ENCODE data around the gene ABCC8.

Gene ABCC8

DNA sequence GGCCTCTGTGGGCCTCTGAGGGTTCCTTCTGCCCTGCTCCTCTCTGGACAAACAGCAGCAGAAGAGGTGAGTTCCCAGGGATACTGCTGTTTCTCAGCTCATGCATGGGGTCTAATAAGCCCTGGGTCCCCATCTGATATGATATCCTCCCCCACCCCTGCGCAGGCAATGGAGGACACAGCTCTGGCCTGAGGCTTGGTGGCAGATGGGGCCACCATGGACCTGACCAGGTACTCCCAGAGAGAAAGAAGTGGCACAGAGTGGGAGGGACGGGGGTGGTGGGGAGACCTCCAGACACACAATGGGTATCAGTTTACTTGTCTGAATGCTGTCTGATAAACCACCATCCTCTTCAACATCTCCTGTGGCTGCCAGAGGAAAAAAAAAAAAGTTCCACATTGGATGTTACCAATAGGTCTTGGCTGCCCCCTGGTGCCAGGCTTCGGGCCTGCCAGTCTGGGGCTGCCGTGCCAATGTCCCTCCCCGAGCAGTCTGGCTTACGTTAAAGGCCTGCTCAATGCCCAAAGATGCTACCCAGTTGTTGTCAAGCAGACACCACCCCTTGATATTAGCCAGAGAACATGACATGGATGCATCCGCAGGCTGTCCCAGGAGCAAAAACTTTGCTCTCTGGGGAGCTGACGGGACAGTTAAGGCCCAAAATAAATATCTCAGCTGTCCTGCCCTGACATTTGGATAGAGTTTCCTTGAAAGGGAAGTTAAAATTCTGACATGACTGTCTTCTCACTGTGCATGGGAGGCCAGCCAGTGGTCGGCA lies 27.9 kb upstream of the ABCC8 start:
- no peak for FAIRE-seq

DNA sequence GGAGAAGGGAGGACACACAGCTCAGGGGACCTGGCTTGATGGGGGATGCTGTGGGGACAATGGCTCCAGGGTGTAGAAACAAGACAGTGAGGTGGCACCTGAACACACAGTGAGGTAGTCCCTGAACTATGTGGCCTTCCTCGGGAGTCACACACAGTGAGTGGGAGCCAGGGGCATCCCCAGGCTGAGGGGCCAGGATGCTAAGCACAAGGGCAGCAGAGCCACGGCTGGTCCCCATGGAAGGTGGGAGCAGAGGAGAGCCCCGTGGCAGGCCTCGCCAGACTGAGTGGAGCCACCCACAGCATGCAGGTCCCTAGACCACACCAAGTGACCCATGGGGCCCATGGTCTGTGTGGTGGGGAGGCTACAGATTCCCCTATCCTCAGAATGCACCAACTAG lies 26.0 kb upstream of the ABCC8 start:
- no peak for FAIRE-seq

DNA sequence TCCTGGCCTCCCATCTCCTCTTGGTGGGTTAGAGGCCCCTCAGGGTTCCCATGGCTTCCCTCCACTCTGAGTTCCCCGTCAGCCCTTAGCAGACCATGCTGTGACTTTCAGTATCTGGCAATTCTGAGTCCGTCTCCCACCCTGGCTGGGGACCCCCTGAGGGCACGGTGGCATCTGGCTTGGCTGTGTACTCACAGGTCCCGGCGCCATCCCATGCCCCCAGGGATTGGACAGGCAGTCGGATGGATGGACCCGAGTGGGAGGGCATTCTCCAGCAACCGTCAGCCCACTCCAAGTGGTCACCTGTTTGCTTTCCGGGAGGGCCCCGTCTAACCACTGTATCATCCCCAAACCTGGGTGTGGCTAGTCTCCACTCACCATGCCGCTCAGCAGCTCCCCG lies 24.0 kb upstream of the ABCC8 start:
- FAIRE-seq = no peak

DNA sequence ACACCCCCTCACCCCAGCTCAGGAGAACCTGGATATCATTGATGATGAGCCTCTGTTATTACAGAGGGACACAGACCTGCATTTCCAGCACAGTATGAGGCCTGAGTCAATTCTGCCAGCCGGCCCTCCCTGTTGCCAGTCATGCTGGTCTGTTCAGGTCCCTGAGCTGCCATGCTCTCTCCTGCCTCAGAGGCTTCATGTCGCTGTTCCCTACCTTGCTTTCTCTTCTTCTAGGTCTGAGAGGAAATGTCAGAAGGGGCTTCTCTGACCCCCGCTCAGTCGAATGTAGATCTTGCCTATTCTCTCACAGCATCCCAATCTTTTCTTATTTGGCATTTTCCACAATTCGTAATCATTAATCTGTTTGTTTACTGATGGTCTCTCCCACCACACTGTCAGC lies 21.8 kb upstream of the ABCC8 start:
- FAIRE-seq = no peak

DNA sequence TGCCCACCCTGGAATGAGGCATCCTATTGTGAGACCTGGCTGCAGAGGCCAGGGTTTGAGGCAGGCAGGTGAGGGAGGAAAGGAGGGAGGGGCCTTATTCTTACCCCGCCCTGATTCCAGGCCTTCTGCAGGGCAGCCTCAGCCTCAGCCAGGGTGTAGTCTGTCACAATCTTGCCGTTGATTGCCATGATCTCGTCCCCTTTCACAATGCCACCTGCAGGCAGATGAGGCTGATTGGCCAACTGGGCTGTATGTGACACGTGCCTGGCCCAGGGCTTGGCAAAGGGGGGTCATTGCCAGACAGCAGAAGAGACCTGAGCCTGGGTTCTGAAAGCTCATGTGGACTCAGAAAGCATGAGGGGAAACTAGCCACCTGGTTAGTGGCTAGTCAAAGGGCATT lies 21.4 kb upstream of the ABCC8 start:
- FAIRE-seq = no peak

DNA sequence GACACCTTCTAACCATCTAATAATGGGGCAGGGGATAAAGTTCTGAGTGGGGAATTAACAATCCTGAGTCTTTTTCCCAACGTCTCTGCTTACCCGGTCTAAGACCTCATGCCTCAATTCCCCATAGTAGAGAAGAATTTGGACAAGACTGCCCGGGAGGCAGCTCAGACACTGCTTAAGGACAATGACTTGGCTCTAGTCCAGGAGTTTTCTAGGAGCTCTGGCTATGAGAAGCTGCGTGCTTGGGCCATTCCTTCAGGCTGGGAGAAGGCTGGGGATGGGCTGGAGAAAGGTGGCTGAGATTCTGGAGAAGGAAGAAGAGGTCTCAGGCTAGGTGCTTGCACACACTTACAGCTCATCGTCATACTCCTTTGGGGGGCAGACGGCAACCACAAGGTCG lies 19.8 kb upstream of the ABCC8 start:
- FAIRE-seq = no peak

DNA sequence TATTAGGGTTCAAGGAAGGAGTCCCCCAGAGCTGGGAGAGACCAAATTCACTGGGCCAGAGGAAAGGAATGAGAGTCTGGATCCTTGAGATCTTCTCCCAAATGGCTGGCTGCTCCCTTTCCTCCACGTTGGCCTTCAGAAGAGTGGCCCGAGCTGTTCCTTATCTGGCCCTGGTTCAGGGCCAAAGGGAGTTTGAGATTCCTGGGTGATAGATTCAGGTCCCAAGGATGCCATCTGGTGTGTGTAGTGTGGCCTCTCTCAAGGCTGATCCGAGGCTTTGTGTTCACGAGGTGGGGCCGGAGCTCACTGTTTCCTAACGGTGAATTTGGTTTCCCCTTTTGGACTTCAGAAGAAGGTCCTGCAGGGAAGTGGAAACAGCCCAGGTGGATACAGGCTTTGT lies 17.4 kb upstream of the ABCC8 start:
- no peak for FAIRE-seq

DNA sequence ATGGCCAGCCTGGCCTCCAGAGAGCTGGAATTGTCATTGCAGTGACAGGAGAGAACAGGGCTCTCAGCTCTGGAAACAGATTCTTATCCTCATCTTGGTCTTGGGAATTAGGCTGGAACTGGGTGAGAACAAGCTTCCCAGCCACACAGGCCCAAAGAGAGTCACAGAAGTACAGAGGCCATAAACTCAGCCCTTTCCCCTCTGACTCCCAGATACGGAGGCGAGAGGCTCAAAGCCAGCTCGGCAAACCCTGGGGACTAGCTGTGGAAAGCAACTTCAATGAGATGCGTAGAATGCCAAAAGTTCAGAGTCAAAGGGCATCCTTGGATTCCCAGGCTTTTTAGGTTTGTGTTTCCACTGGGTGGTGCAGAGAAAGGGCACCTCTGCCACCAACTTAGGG lies 14.3 kb upstream of the ABCC8 start:
- FAIRE-seq = no peak

DNA sequence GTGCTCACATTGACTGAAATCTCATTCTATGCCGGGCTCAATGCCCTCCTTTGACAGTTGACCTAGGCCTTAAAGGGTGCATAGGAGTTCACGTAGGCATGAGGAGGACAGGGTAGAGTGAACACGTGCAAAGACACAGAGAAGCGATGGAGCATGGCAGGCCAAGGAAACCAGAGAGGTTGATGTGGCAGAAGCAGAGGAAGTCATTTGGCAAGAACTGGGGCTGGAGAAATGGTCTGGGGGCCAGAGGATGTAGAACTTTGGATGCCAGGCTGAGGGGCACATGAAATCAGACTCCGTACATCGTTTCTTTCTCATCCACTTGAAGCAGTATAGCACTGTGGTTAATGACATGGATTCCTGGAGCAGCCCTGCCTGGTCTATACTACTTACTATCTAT lies 13.6 kb upstream of the ABCC8 start:
- no peak for FAIRE-seq

DNA sequence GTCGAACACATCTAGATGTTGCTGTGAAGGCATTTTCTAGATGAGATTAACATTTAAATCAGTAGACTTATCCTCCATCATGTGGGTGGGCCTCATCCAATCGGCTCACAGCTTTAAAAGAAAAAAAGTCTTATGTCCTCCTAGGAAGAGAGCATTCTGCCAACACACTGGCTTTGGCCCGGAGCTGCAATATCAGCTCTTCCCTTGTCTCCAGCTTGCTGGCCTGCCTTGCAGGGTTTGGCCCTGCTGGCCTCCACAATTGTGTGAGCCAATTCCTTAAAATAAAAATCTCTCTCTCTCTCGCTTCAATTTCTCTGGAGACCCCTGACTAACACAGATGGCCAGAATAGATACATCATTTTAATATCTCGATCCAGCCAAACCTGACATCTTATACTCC lies 13.1 kb upstream of the ABCC8 start:
- FAIRE-seq = no peak

DNA sequence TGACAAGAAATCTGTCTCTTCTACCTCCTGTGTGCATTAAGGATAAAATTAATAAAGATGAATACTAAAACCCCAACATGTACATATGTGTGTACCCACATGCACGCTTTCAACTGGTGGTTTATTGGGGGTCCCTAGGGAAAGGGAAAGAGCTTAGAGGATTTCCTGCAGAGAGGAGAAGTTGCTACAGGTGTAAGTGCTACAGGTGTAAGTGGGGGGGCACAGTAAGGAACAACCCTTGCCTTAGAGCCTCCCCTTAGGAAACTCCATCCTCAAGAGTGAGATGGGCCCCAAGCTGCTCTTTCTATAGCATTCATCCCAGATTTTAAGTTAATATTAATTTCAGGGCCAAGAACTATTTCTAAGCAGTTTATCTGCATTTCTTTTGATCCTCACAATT lies 11.9 kb upstream of the ABCC8 start:
- FAIRE-seq = no peak

DNA sequence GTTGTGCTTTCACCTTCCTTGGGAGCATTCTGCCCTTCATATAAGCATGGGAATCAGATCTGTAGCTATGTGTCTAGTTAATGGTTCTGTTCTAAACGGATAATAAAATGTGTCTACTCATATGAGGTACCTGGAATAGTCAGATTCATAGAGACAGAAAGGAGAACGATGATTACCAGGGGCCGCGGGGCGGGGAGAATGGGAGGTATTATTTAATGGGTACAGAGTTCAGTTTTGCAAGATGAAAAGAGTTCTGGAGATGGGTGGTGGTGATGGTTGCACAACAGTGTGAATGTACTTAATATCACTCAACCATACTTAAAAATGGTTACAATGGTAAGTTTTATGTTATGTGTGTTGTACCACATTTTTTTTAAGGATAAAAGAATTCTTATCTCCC lies 10.0 kb upstream of the ABCC8 start:
- no peak for FAIRE-seq

DNA sequence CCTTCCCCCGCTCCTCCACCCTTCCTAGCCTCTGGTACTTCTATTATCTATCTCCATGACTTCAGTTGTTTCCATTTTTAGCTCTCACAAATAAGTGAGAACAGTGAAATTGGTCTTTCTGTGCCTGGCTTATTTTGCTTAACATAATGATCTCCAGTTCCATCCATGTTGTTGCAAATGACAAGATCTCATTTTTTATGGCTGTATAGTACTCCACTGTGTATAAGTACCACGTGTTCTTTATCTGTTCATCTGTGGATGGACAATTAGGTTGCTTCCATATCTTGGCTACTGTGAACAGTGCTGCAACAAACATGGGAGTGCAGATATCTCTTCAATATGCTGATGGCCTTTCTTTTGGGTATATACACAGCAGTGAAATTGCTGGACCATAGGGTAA lies 6.9 kb upstream of the ABCC8 start:
- FAIRE-seq = no peak

DNA sequence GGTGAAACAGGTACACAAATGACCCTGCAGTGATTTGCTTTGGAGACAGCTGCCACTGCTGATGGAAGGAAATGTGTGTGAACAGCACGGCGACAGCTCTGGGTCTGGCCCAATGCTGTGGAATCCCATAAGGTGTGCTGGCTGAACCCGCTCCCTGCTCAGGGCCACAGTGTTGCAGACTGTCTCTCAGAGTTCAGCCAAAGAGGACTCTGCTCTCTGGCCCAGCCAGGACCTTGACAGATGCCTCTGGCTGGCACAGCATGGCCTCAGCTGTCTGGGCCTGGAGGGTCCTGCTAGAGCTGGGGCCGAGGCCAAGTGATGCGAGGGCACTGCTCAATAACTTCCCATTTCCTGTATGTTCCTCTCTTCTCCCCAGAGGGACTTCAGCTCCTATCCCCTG lies 5.3 kb upstream of the ABCC8 start:
- no peak for FAIRE-seq

DNA sequence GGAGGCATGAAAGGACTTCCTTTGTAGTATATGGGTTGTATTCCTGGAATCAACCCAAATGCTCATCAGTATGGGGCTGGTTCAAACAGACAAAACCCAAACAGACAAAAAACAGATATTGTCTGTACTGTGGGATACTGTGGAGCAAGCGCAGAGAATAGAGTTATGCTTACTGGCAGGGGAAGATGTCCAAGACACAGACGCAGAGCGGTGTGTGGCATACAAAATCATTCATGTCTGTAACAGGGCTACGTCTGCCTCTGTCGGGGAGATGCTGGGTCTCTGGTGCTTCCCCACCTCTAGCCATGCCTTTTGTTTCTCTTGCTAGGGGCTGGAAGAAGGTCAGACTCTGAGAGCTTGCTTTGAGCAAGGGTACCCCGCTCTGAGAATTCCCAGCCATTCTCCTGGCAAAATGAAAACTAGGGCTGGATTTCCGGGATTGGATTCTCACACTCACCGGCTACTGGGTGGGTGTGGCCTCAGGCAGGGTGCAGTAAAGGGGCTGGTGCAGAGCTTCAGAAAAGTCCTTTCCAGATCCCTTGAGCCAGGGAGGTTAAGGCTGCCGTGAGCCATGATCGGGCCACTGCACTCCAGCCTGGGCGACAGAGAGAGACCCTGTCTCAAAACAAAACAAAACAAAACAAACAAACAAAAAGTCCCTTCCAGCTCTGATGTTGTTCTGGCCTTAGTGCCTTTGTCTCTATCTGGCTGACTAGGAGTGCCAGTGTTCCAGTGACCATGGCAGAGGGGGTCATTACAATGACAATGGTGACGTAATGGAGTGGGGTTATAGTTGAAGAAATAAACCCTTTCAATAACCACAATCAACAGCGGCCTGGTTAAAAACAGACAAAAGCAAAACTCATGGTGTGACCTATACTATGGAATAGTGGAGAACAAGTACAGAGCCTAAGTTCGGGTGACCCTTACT lies 2.9 kb upstream of the ABCC8 start:
- no peak for FAIRE-seq

DNA sequence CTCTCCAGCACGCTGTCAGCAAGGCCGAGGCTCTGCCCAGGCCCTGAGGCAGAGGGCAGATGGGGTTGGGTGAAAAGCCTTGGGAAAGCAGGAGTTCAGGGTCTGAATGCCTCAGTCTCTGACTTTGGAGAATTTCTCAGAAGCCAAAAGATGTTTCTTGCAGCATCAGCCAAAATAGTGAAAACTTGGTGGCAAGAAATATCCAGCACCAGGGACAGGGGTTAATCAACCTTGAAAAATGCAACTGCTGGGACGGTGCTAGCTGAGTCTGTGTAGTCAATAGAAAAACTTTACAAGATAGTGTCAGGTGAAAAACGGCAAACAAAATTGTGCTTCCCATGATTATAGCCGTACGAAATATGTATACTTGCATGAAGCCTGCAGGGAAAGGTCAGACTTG lies 1.4 kb upstream of the ABCC8 start:
- FAIRE-seq = no peak

DNA sequence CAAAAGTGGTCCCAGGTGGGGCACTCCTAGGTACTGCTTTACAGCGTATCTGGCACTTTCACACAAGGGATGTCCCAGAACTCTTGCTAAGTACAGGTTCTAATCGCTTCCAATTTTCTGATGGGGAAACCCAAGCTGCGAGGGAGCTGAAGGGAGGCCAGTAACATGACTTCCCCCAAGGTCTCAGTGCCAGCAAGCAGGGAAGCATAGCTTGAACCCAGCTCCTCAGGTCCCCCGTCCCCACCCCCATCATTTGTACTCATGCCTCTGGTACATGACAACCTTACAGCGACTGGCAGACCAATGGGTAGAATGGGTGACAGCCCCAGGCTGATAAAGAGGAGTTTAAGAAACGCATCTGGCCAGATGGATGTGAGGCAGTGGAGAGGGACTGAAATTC lies 716 bp upstream of the ABCC8 start:
- no peak for FAIRE-seq

DNA sequence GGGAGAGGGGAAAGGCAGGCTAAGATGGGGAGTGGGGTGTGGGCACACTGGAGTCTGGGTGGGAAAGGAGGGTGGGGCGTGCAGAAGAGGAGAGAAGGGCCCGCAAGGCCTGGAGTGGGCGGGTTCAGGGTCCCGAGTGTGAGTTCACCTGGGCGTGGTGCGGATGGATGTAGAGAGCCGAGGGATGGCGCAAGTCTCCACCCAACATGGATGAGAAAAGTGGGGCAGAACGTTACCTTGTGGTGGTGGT lies 364 bp upstream of the ABCC8 start:
- FAIRE-seq = no peak

DNA sequence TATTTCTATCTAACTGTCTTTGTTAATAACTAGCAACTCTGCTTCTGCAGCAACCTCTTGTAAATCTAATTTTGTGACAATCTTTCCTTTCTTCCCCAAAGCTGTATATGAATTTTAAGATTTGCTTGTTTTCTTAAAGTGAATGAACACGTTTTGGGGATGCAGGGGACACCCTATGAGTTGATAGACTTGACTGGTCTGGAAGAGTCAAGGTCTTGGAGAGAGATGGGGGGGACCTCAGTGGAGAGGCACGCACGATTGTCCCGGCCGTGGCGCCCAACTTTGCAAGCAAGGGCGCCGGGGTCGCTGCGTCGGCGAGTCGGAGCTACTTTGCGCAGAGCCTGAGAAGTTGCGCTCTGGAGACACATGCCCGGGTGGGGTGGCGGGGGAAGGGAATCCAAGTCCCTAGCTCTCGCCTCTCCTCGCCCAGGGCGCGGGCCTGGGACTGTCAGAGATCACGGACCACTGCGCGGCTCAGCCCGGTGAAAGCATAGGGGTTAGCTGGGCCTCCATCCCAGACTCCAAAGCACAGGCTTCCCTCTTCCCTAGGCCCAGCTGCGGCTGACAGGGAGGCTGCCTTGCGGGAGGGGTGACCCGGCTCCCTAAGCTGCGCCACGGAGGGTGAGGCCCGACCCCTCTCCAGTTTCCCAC lies 854 bp downstream of the ABCC8 start:
- no peak for FAIRE-seq

DNA sequence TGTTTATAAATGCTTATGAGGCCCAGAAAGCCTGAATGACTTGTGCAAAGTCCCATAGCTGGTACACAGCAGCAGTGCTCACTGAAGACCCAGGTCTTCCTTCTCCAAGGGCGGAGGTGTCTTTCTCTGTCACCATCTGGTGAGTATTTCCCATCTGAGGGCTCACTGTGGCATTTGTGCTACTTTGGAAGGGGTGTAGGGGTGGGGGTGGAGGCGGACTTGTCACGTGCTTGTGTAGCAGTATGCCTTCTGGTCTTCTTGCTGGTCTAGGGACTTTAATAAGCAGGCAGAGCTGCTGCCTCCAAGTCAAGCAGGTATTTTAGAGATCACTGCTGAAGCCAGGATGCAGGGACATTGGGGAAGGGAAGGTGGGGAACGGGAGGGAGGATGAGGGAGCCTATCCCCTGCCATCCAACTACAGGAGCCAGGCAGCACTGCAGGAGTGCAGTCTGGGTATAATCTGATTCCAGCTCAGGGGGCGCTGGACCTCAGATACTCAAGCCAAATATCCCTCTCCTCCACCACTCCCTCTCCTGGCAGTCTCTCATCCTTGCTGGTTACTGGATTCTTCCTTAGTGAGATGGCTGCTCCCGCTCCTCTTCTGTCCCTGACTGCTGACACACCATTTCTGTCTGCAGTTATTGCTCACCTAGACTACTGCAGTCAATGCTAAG lies 3.4 kb downstream of the ABCC8 start:
- no peak for FAIRE-seq

DNA sequence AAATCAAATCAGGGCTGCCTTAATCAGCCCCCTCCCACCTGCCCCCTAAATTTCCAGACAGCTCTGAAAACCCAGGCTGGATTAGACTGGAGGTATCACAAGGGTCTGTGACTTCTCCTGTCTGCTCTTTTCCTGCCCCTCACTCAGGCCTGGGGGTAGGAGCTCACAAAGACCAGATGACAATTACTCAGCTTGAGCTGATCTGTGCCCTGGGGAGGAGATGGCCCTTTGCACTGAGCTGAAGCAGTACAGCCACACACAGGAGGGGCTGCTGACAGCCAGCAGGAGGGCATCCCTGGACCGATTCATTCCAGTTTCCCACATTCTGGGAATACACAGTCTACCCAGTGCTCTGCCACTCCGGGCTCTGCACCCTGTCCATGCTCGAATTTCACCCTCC lies 4.2 kb downstream of the ABCC8 start:
- FAIRE-seq = no peak

DNA sequence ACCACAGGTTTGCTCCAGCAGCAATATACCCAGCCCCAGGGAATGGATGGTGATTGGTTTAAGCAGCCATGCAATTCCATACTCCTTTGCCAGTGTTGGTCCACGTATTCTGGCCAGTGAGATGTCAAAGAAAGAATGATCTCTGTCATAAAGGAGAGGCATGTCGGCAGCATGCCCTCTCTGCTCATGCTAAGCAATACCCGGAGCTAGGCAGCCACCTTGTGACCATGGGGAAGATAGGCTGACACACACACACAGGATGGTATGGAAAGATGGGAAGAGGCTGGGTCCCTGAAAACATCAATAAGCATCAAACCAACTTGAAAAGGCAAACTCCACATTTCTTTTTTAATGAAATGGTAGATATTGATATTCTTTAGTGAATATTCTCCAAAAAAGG lies 5.1 kb downstream of the ABCC8 start:
- no peak for FAIRE-seq

DNA sequence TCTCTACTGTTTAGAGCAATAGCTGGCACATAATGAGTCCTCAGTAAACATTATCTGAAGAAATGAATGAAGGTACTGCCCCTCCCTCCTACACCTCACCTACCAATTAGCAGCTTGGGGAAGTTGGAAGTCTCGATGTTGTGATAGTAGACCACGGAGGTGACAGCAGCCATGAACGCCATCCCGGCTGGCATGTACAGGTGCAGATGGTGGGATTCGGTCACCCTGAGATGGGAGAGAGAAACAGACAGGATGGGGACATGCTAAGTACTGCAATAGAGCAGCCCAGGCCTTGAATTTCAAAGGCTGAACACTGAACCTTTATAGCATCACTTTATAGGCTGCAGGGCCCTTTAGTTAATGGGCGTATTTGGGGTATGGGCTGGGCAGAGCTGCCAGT lies 6.6 kb downstream of the ABCC8 start:
- no peak for FAIRE-seq

DNA sequence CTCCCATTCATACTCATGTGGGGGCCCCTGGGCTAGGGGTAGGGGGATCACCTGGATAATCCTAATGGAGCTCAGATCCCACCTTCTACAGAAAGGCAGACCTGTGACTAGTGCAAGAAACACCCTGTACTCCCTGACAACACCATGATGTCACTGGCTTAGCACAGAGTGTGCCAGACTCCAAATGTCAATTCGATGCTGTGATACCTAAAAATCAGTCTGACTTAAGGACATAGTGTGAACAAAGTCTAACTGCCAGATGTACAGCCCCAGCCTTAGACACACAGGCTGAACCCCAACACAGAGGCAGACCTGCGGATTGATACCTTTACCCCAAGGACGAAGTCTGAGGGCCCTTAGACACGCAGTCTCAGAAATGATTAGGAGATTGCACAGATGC lies 8.5 kb downstream of the ABCC8 start:
- FAIRE-seq = no peak
